ENCODE data around the gene ADAMTS9.

The ADAMTS9 gene

GRCh38 chr3:64607032-64607551, 80.7 kb downstream of the ADAMTS9 start:
- no peak overlapping the region for H3K9ac ChIP-seq (ENCODE audit: low read depth, low read length, poor library complexity)
- H3K36me3 ChIP-seq (replicated peaks in 1 of 2; ENCODE audit: control insufficient read depth in 2 of 2, insufficient read depth in 2 of 2, low read length in 2 of 2), result peaks cover 10 to 13% of the 10 kb centered on the region in 2 donors
- H2AFZ ChIP-seq (ENCODE audit: low read length), result no peak overlapping the region
- H3K27ac ChIP-seq (replicated peaks; ENCODE audit: low read length), result no peak overlapping the region
- no peak overlapping the region for H4K8ac ChIP-seq (ENCODE audit: low read depth, low read length)
- no peaks in the 10 kb centered on the region for H3K4me1 ChIP-seq (ENCODE audit: control insufficient read depth in 2 of 2, insufficient read depth in 1 of 2, low read depth in 1 of 2, low read length in 2 of 2)
- no peak overlapping the region for H3K23ac ChIP-seq (ENCODE audit: low read depth, low read length, poor library complexity)
- no peak overlapping the region for H2BK15ac ChIP-seq (ENCODE audit: low read length)
- no peak overlapping the region for H2BK5ac ChIP-seq (ENCODE audit: low read length)
- no peaks in the 10 kb centered on the region for H3K79me1 ChIP-seq (ENCODE audit: low read depth, low read length)
- H3K9me3 ChIP-seq (replicated peaks in 1 of 2; ENCODE audit: control insufficient read depth in 2 of 2, insufficient read depth in 1 of 2, low read depth in 1 of 2, low read length in 2 of 2), result no peaks in the 10 kb centered on the region
- no peak overlapping the region for H4K91ac ChIP-seq (ENCODE audit: low read depth, low read length, poor library complexity)
- H2BK120ac ChIP-seq (ENCODE audit: low read depth, low read length), result no peak overlapping the region
- no peak overlapping the region for H3K18ac ChIP-seq (ENCODE audit: low read length)
- no peak overlapping the region for H3K14ac ChIP-seq (ENCODE audit: low read length)
- H2BK12ac ChIP-seq (ENCODE audit: low read length), result no peak overlapping the region
- H3K4me2 ChIP-seq (ENCODE audit: insufficient read depth, low read length, poor library complexity, severe bottlenecking), result no peak overlapping the region
- no CpG with 5 or more reads among the region's 2 CpGs for WGBS, 2 donors (ENCODE audit: extremely low coverage in 2 of 2, insufficient read length in 2 of 2, insufficient replicate concordance in 1 of 2)
- H2AK5ac ChIP-seq (ENCODE audit: low read depth, low read length), result no peak overlapping the region
- no peak overlapping the region for H3K4ac ChIP-seq (ENCODE audit: low read length)
- no peaks in the 10 kb centered on the region for H3K27me3 ChIP-seq (ENCODE audit: control insufficient read depth in 3 of 3, insufficient read depth in 3 of 3, low read depth in 1 of 3, low read length in 3 of 3)
- H3K4me3 ChIP-seq (ENCODE audit: low read length in 2 of 2), result no peak overlapping the region
- DNase-seq (ENCODE audit: low spot score), result no peak

GRCh38 chr3:64604313-64604712, 83.5 kb downstream of the ADAMTS9 start:
- Histone ChIP-seq H4K91ac (ENCODE audit: low read depth, low read length, poor library complexity) (no peak overlapping the region), H2BK120ac (ENCODE audit: low read depth, low read length) (no peak overlapping the region), H3K36me3 (replicated peaks in 1 of 2; ENCODE audit: control insufficient read depth in 2 of 2, insufficient read depth in 2 of 2, low read length in 2 of 2) (peaks cover 17 to 19% of the 10 kb centered on the region in 2 donors), H2BK5ac (ENCODE audit: low read length) (no peak overlapping the region), H2AFZ (ENCODE audit: low read length) (no peak overlapping the region), H3K4me3 (ENCODE audit: low read length in 2 of 2) (no peak overlapping the region), H2BK15ac (ENCODE audit: low read length) (no peak overlapping the region), H3K4ac (ENCODE audit: low read length) (no peak overlapping the region), H4K8ac (ENCODE audit: low read depth, low read length) (no peak overlapping the region), H3K14ac (ENCODE audit: low read length) (no peak overlapping the region), H3K27me3 (ENCODE audit: control insufficient read depth in 3 of 3, insufficient read depth in 3 of 3, low read depth in 1 of 3, low read length in 3 of 3) (no peaks in the 10 kb centered on the region), H3K4me2 (ENCODE audit: insufficient read depth, low read length, poor library complexity, severe bottlenecking) (no peak overlapping the region), H3K27ac (replicated peaks; ENCODE audit: low read length) (no peak overlapping the region), H2AK5ac (ENCODE audit: low read depth, low read length) (no peak overlapping the region), H2BK12ac (ENCODE audit: low read length) (no peak overlapping the region), H3K18ac (ENCODE audit: low read length) (no peak overlapping the region), H3K9ac (ENCODE audit: low read depth, low read length, poor library complexity) (no peak overlapping the region), H3K4me1 (ENCODE audit: control insufficient read depth in 2 of 2, insufficient read depth in 1 of 2, low read depth in 1 of 2, low read length in 2 of 2) (peaks cover 2 to 11% of the 10 kb centered on the region in 2 donors), H3K79me1 (ENCODE audit: low read depth, low read length) (no peaks in the 10 kb centered on the region), H3K9me3 (replicated peaks in 1 of 2; ENCODE audit: control insufficient read depth in 2 of 2, insufficient read depth in 1 of 2, low read depth in 1 of 2, low read length in 2 of 2) (no peaks in the 10 kb centered on the region), H3K23ac (ENCODE audit: low read depth, low read length, poor library complexity) (no peak overlapping the region)
- DNase-seq (ENCODE audit: low spot score), result no peak
- no CpG with 5 or more reads among the region's 3 CpGs for WGBS, 2 donors (ENCODE audit: extremely low coverage in 2 of 2, insufficient read length in 2 of 2, insufficient replicate concordance in 1 of 2)

- Histone ChIP-seq H4K91ac (ENCODE audit: low read depth, low read length, poor library complexity) (no peak overlapping the region), H3K14ac (ENCODE audit: low read length) (no peak overlapping the region), H3K18ac (ENCODE audit: low read length) (peak overlapping the region; percentile 63), H3K23ac (ENCODE audit: low read depth, low read length, poor library complexity) (no peak overlapping the region), H2BK120ac (ENCODE audit: low read depth, low read length) (no peak overlapping the region), H3K27ac (replicated peaks; ENCODE audit: low read length) (peak overlapping the region; percentile 76), H3K4me3 (ENCODE audit: low read length in 2 of 2) (no peak overlapping the region), H3K4ac (ENCODE audit: low read length) (no peak overlapping the region), H2BK5ac (ENCODE audit: low read length) (peak overlapping the region; percentile 31), H2BK15ac (ENCODE audit: low read length) (peak overlapping the region; percentile 41), H4K8ac (ENCODE audit: low read depth, low read length) (no peak overlapping the region), H3K9me3 (replicated peaks in 1 of 2; ENCODE audit: control insufficient read depth in 2 of 2, insufficient read depth in 1 of 2, low read depth in 1 of 2, low read length in 2 of 2) (no peaks in the 10 kb centered on the region), H3K36me3 (replicated peaks in 1 of 2; ENCODE audit: control insufficient read depth in 2 of 2, insufficient read depth in 2 of 2, low read length in 2 of 2) (peaks cover 15 to 19% of the 10 kb centered on the region in 2 donors), H3K27me3 (ENCODE audit: control insufficient read depth in 3 of 3, insufficient read depth in 3 of 3, low read depth in 1 of 3, low read length in 3 of 3) (no peaks in the 10 kb centered on the region), H3K4me2 (ENCODE audit: insufficient read depth, low read length, poor library complexity, severe bottlenecking) (no peak overlapping the region), H2BK12ac (ENCODE audit: low read length) (no peak overlapping the region), H2AFZ (ENCODE audit: low read length) (no peak overlapping the region), H3K79me1 (ENCODE audit: low read depth, low read length) (no peaks in the 10 kb centered on the region), H3K4me1 (ENCODE audit: control insufficient read depth in 2 of 2, insufficient read depth in 1 of 2, low read depth in 1 of 2, low read length in 2 of 2) (peaks cover 2 to 13% of the 10 kb centered on the region in 2 donors), H2AK5ac (ENCODE audit: low read depth, low read length) (peak overlapping the region; percentile 78), H3K9ac (ENCODE audit: low read depth, low read length, poor library complexity) (no peak overlapping the region)
- no peak for DNase-seq (ENCODE audit: low spot score)
- WGBS, 2 donors (ENCODE audit: extremely low coverage in 2 of 2, insufficient read length in 2 of 2, insufficient replicate concordance in 1 of 2), result no CpG with 5 or more reads among the region's 9 CpGs
Measured at GRCh38 chr3:64601824-64602223, 86.0 kb downstream of the ADAMTS9 start.

GRCh38 chr3:64600246-64600950, 87.4 kb downstream of the ADAMTS9 start:
- H2BK15ac ChIP-seq (ENCODE audit: low read length), result no peak overlapping the region
- no peaks in the 10 kb centered on the region for H3K27me3 ChIP-seq (ENCODE audit: control insufficient read depth in 3 of 3, insufficient read depth in 3 of 3, low read depth in 1 of 3, low read length in 3 of 3)
- H3K4me1 ChIP-seq (ENCODE audit: control insufficient read depth in 2 of 2, insufficient read depth in 1 of 2, low read depth in 1 of 2, low read length in 2 of 2), result peaks cover 2 to 13% of the 10 kb centered on the region in 2 donors
- H3K18ac ChIP-seq (ENCODE audit: low read length), result no peak overlapping the region
- no peak overlapping the region for H3K4me3 ChIP-seq (ENCODE audit: low read length in 2 of 2)
- no peaks in the 10 kb centered on the region for H3K79me1 ChIP-seq (ENCODE audit: low read depth, low read length)
- peaks cover 14 to 19% of the 10 kb centered on the region in 2 donors for H3K36me3 ChIP-seq (replicated peaks in 1 of 2; ENCODE audit: control insufficient read depth in 2 of 2, insufficient read depth in 2 of 2, low read length in 2 of 2)
- H2BK5ac ChIP-seq (ENCODE audit: low read length), result no peak overlapping the region
- H3K14ac ChIP-seq (ENCODE audit: low read length), result no peak overlapping the region
- peak; percentile 61 for DNase-seq (ENCODE audit: low spot score)
- no peaks in the 10 kb centered on the region for H3K9me3 ChIP-seq (replicated peaks in 1 of 2; ENCODE audit: control insufficient read depth in 2 of 2, insufficient read depth in 1 of 2, low read depth in 1 of 2, low read length in 2 of 2)
- H3K27ac ChIP-seq (replicated peaks; ENCODE audit: low read length), result peak overlapping the region; percentile 91
- H2BK120ac ChIP-seq (ENCODE audit: low read depth, low read length), result no peak overlapping the region
- no peak overlapping the region for H3K23ac ChIP-seq (ENCODE audit: low read depth, low read length, poor library complexity)
- H3K4me2 ChIP-seq (ENCODE audit: insufficient read depth, low read length, poor library complexity, severe bottlenecking), result no peak overlapping the region
- H2BK12ac ChIP-seq (ENCODE audit: low read length), result no peak overlapping the region
- no peak overlapping the region for H4K91ac ChIP-seq (ENCODE audit: low read depth, low read length, poor library complexity)
- H3K9ac ChIP-seq (ENCODE audit: low read depth, low read length, poor library complexity), result no peak overlapping the region
- no CpG with 5 or more reads among the region's 9 CpGs for WGBS, 2 donors (ENCODE audit: extremely low coverage in 2 of 2, insufficient read length in 2 of 2, insufficient replicate concordance in 1 of 2)
- no peak overlapping the region for H2AK5ac ChIP-seq (ENCODE audit: low read depth, low read length)
- no peak overlapping the region for H3K4ac ChIP-seq (ENCODE audit: low read length)
- no peak overlapping the region for H2AFZ ChIP-seq (ENCODE audit: low read length)
- H4K8ac ChIP-seq (ENCODE audit: low read depth, low read length), result no peak overlapping the region

Data from neuronal stem cell (in vitro differentiated cells).